HCT116 (cell line): ENCODE results near the gene NECAB2. TPM values are rescaled to one million over a fixed set of nuclear protein-coding genes. Genes with fewer than 3 reads are reported as not detected.

Source experiments
- ATAC-seq: fragments of 200-7000 bp; cut with Tn5 transposase; 2 replicates; pipeline ENCODE4 v1.9.1; 2020; ENCODE audit warnings: mild to moderate bottlenecking, moderate library complexity
- BruUV-seq: library from RNA; stranded (reverse); fragments of 400-500 nt; replicated peaks from 2 replicates; lab custom pipeline; 2021; lab: Mats Ljungman, UMichigan
- CTCF ChIA-PET: fragments of 300-600 bp; sonication (Branson Sonifier 250); formaldehyde crosslinking; loops from one replicate; lab custom pipeline; 2021; ENCODE audit warnings: antibody characterized with exemption; lab: Charles Lee
- POLR2A ChIA-PET: fragments of 300-600, 350-600 bp; sonication (Branson Sonifier 250); formaldehyde crosslinking; loops from one replicate; lab custom pipeline; 2021; ENCODE audit warnings: antibody characterized with exemption; lab: Charles Lee
- RAD21 ChIA-PET, 2 experiments: fragments of 300-600 bp; sonication (Branson Sonifier 250); formaldehyde crosslinking; loops; one replicate each; lab custom pipeline; 2023; ENCODE audit warnings: low total read pairs in 2 of 2; ENCODE audit not compliant: uncharacterized antibody in 2 of 2, unreplicated experiment in 2 of 2, low non-redundant PET in 1 of 2; lab: Charles Lee
- DNase-seq: peaks from one replicate; pipeline ENCODE4 v3.0.0-alpha.2; 2010; ENCODE audit warnings: low read depth, low spot score
- H2AFZ ChIP-seq: fragments of 200-600 bp; shearing (Covaris generic), sonication (generic); 2 replicates; pipeline ENCODE4 v1.6.1; 2017; ENCODE audit warnings: low read depth, mixed run types, mixed read lengths, antibody characterized with exemption, low read length; ENCODE audit not compliant: poor library complexity, severe bottlenecking
- H3K27ac ChIP-seq: 2 replicates; pipeline ENCODE4 v1.5.1; 2012; ENCODE audit warnings: low read depth, low read length
- H3K27me3 ChIP-seq: fragments of 200-600 bp; sonication (generic); 2 replicates; pipeline ENCODE4 v1.6.1; 2016; ENCODE audit warnings: mixed run types, low read length, mixed read lengths; ENCODE audit not compliant: insufficient read depth
- H3K36me3 ChIP-seq, 2 experiments: fragments of 200-500 bp in 1 of 2; fragments of 200-600 bp in 1 of 2; sonication (Bioruptor generic) in 1 of 2; sonication (generic) in 1 of 2; 2 replicates each; pipeline versions ENCODE4 v1.5.1 to v1.6.1; 2014 to 2016; ENCODE audit warnings: low read length in 2 of 2, inconsistent platforms in 1 of 2, mixed read lengths in 1 of 2, mixed run types in 1 of 2; ENCODE audit not compliant: insufficient read depth in 2 of 2, control insufficient read depth in 1 of 2
- H3K4me1 ChIP-seq, 2 experiments: fragments of 200-600 bp in 1 of 2; sonication (generic) in 1 of 2; 2 replicates each; pipeline versions ENCODE4 v1.5.1 to v1.6.1; 2012 to 2017; ENCODE audit warnings: low read length in 2 of 2, inconsistent platforms in 1 of 2, mild to moderate bottlenecking in 1 of 2, mixed read lengths in 1 of 2, mixed run types in 1 of 2, moderate library complexity in 1 of 2; ENCODE audit not compliant: insufficient read depth in 2 of 2, control insufficient read depth in 1 of 2
- H3K4me2 ChIP-seq: fragments of 200-600 bp; sonication (generic); 2 replicates; pipeline ENCODE4 v1.6.1; 2017; ENCODE audit warnings: mixed run types, low read length, mixed read lengths
- H3K4me3 ChIP-seq, 2 experiments: fragments of 200-600 bp in 1 of 2; sonication (generic) in 1 of 2; replicated peaks in 1 of 2; 2 replicates each; pipeline ENCODE4 v1.5.1; 2011 to 2016; ENCODE audit warnings: low read length in 2 of 2, control low read depth in 1 of 2, low read depth in 1 of 2, mild to moderate bottlenecking in 1 of 2, mixed read lengths in 1 of 2, mixed run types in 1 of 2
- H3K79me2 ChIP-seq: fragments of 200-600 bp; sonication (generic); 2 replicates; pipeline ENCODE4 v1.6.1; 2017; ENCODE audit warnings: mild to moderate bottlenecking, mixed run types, low read length, moderate library complexity, mixed read lengths; ENCODE audit not compliant: insufficient read depth
- H3K9ac ChIP-seq: fragments of 200-600 bp; sonication (generic); 2 replicates; pipeline ENCODE4 v1.6.1; 2016; ENCODE audit warnings: low read length, mixed read lengths
- H3K9me2 ChIP-seq: fragments of 200-600 bp; sonication (generic), shearing (Covaris generic); 2 replicates; pipeline ENCODE4 v1.6.1; 2017; ENCODE audit warnings: mixed run types, mild to moderate bottlenecking, moderate library complexity; ENCODE audit not compliant: insufficient read depth
- H3K9me3 ChIP-seq, 2 experiments: fragments of 200-500 bp in 1 of 2; fragments of 200-600 bp in 1 of 2; sonication (Bioruptor generic) in 1 of 2; sonication (generic) in 1 of 2; 2 replicates each; pipeline ENCODE4 v1.6.1; 2014 to 2017; ENCODE audit warnings: low read length in 2 of 2, mixed read lengths in 2 of 2, inconsistent platforms in 1 of 2, low read depth in 1 of 2, mild to moderate bottlenecking in 1 of 2, mixed run types in 1 of 2, moderate library complexity in 1 of 2; ENCODE audit not compliant: control insufficient read depth in 1 of 2, insufficient read depth in 1 of 2
- H4K20me1 ChIP-seq: fragments of 200-600 bp; sonication (generic), shearing (Covaris generic); 2 replicates; pipeline ENCODE4 v1.6.1; 2017; ENCODE audit warnings: mixed run types, mild to moderate bottlenecking, moderate library complexity; ENCODE audit not compliant: insufficient read depth
- CBX3 ChIP-seq: IDR thresholded peaks from 2 replicates; pipeline ENCODE4 v1.6.1; 2012; ENCODE audit warnings: low read depth
- CTCF ChIP-seq, 3 experiments: fragments of 200-600 bp in 1 of 3; sonication (generic) in 1 of 3; IDR thresholded peaks in 2 of 3; conservative IDR thresholded peaks in 1 of 3; 2 replicates each; pipeline ENCODE4 v1.5.1; 2012 to 2017; ENCODE audit warnings: low read depth in 2 of 3, low read length in 2 of 3, antibody characterized with exemption in 1 of 3, borderline replicate concordance in 1 of 3, control low read depth in 1 of 3, mild to moderate bottlenecking in 1 of 3, mixed read lengths in 1 of 3, mixed run types in 1 of 3, moderate library complexity in 1 of 3; ENCODE audit not compliant: insufficient read depth in 1 of 3
- POLR2AphosphoS5 ChIP-seq: IDR thresholded peaks from 2 replicates; pipeline ENCODE4 v1.6.1; 2011; ENCODE audit warnings: mild to moderate bottlenecking, low read depth, low read length, moderate library complexity
- intact Hi-C: fragments of 100-400 bp; cut with micrococcal nuclease; formaldehyde crosslinking; loops from 2 replicates; pipeline ENCODE4 v1.10.0; 2022
- total RNA-seq: library from RNA; stranded (reverse); gene quantifications from one replicate; pipeline ENCODE4 v1.2.1, GENCODE V29; 2021; ENCODE audit not compliant: unreplicated experiment

NECAB2 gene
- total RNA-seq, 1 experiment from 2014 or later: 0.61 TPM

- POLR2A ChIA-PET: interaction anchor here (0.8 to 1.2 kb wide), 2 partner anchors 30 to 58 kb away, joined by 3 to 4 read pairs; no protein-coding TSS in a partner anchor
- no peak overlapping the region for H3K9ac ChIP-seq
Observed at GRCh38 chr16:83956336-83957289, 11.4 kb upstream of the NECAB2 start.

More at GRCh38 chr16:83956336-83957289, 11.4 kb upstream of the NECAB2 start:
- ChIA-PET CTCF (interaction anchor here (0.6 to 2.4 kb wide), 21 partner anchors 9 to 666 kb away, joined by 3 to 24 read pairs (median 4); partner anchors contain the start of genes SLC38A8 and TAF1C), RAD21 (interaction anchor here (0.6 to 1.3 kb wide), 5 partner anchors 58 to 527 kb away, joined by 3 to 7 read pairs (median 3); partner anchors contain the start of gene SLC38A8 (in 1 of the 2))
- H3K27me3 ChIP-seq: no peaks in the 10 kb centered on the region
- peak; percentile 23; the same call in 1 of the 2 replicates for TF ChIP-seq POLR2AphosphoS5
- TF ChIP-seq CBX3: no peak
- TF ChIP-seq CTCF (IDR thresholded peaks at IDR 0.05 in 2 of 3, conservative IDR thresholded peaks at IDR 0.05 in 1 of 3; ENCODE audit: borderline replicate concordance in 1 of 3, insufficient read depth in 1 of 3, low read depth in 2 of 3, low read length in 2 of 3): peak in 2 of 3 experiments; percentile 98 to 99; a peak in 4 of 6 replicates
- H3K4me2 ChIP-seq: no peak overlapping the region
- H3K36me3 ChIP-seq: peaks cover 5 to 9% of the 10 kb centered on the region in 2 experiments; a peak in 1 of 4 replicates
- DNase-seq: peak; percentile 75
- ATAC-seq: peak; percentile 48
- H4K20me1 ChIP-seq: no peaks in the 10 kb centered on the region
- no peak overlapping the region for H2AFZ ChIP-seq
- BruUV-seq: no TSS peak
- no peak overlapping the region for H3K4me3 ChIP-seq
- H3K9me3 ChIP-seq: no peaks in the 10 kb centered on the region
- no peaks in the 10 kb centered on the region for H3K9me2 ChIP-seq
- H3K79me2 ChIP-seq: no peaks in the 10 kb centered on the region; the same call in 1 of the 2 replicates
- H3K27ac ChIP-seq: no peak overlapping the region
- peaks cover 20 to 31% of the 10 kb centered on the region in 2 experiments for H3K4me1 ChIP-seq
- intact Hi-C loops: loop anchor here (1.0 to 10.0 kb wide), 3 partner anchors 88 to 548 kb away; partner anchors contain the start of gene MEAK7
